HFF-Myc (cell line): ENCODE measurements around the gene PRPF39.
"Not testable (repeated sequence)": the region's sequence is repeated elsewhere in the genome, so short reads cannot be mapped to it uniquely, and the experiment has no call there.

Experiments
- DNase-seq: peaks from one replicate; pipeline ENCODE4 v3.0.0-alpha.2; 2011; ENCODE audit warnings: low read depth; ENCODE audit errors: extremely low read depth
- H3K4me3 ChIP-seq: replicated peaks from 2 replicates; pipeline ENCODE4 v1.5.1; 2011; ENCODE audit warnings: low read depth, mild to moderate bottlenecking, control low read depth, low read length
- TF ChIP-seq, protein P1 (sequence below): IDR thresholded peaks from 2 replicates; pipeline ENCODE4 v1.5.1; 2012; ENCODE audit warnings: mild to moderate bottlenecking, low read depth, low read length, control low read depth; ENCODE audit errors: missing control alignments

Gene PRPF39

DNA sequence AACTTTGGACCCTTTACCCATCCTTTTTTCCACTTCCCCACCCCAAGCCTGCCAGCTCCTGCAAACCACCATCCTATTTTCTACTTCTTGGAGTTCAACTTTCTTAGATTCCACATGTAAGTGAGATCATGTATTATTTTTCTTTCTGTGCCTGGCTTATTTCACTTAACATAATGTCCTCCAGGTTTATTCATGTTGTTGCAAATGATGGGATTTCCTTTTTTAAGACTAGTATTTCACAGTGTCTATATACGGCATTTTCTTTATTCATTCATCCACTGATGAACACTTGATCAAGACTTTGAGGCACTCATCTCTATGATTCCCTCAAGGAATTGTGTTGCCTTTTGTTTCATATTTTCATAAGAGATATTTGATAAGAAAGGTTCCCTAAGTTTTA lies 5.6 kb upstream of the PRPF39 start:
- DNase-seq: no peak
- TF ChIP-seq, protein P1, sequence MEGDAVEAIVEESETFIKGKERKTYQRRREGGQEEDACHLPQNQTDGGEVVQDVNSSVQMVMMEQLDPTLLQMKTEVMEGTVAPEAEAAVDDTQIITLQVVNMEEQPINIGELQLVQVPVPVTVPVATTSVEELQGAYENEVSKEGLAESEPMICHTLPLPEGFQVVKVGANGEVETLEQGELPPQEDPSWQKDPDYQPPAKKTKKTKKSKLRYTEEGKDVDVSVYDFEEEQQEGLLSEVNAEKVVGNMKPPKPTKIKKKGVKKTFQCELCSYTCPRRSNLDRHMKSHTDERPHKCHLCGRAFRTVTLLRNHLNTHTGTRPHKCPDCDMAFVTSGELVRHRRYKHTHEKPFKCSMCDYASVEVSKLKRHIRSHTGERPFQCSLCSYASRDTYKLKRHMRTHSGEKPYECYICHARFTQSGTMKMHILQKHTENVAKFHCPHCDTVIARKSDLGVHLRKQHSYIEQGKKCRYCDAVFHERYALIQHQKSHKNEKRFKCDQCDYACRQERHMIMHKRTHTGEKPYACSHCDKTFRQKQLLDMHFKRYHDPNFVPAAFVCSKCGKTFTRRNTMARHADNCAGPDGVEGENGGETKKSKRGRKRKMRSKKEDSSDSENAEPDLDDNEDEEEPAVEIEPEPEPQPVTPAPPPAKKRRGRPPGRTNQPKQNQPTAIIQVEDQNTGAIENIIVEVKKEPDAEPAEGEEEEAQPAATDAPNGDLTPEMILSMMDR: no peak

DNA sequence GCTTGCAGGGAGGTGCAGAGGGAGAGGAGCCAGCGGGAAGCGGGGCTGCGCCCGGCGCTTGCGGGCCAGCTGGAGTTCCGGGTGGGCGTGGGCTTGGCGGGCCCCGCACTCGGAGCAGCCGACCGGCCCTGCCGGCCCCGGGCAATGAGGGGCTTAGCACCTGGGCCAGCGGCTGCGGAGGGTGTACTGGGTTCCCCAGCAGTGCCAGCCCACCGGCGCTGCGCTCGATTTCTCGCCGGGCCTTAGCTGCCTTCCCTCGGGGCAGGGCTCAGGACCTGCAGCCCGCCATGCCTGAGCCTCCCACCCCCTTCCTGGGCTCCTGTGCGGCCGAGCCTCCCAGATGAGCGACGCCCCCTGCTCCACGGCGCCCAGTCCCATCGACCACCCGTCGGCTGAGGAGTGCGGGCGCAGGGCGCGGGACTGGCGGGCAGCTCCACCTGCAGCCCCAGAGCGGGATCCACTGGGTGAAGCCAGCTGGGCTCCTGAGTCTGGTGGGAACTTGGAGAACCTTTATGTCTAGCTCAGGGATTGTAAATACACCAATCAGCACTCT lies 3.4 kb upstream of the PRPF39 start:
- not testable (repeated sequence) for H3K4me3 ChIP-seq, DNase-seq

More for the DNA sequence above, 5.6 kb upstream of the PRPF39 start:
- H3K4me3 ChIP-seq: no peak overlapping the region

DNA sequence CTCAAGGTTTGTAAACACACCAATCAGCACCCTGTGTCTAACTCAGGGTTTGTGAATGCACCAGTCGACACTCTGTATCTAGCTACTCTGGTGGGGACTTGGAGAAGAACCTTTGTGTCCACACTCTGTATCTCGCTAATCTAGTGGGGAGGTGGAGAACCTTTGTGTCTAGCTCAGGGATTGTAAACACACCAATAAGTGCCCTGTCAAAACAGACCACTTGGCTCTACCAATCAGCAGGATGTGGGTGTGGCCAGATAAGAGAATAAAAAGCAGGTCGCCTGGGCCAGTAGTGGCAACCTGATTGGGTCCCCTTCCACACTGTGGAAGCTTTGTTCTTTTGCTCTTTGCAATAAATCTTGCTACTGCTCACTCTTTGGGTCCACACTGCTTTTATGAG lies 2.8 kb upstream of the PRPF39 start:
- not testable (repeated sequence) for DNase-seq

DNA sequence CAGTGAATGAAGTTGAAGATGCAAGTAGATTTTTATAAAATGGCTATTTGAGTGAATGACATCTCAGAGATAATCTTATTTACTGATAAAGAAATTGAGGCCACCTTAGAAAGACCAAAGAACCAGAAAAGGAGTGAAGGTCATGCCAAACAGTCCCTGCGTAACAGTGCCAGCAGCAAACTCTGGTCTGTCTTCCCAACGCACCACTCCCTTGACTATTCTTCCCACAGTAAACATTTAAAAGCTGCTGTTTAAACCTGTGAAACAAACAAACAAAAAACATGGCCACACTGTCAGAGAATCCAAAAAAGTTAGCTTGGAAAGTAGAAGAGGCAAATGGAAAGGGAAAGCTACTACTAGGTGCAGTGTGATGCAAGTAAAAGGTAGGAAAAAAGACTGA lies 1.5 kb upstream of the PRPF39 start:
- TF ChIP-seq, protein P1: no peak
- H3K4me3 ChIP-seq: no peak overlapping the region
- no peak for DNase-seq

More for the DNA sequence above, 2.8 kb upstream of the PRPF39 start:
- not testable (repeated sequence) for H3K4me3 ChIP-seq

DNA sequence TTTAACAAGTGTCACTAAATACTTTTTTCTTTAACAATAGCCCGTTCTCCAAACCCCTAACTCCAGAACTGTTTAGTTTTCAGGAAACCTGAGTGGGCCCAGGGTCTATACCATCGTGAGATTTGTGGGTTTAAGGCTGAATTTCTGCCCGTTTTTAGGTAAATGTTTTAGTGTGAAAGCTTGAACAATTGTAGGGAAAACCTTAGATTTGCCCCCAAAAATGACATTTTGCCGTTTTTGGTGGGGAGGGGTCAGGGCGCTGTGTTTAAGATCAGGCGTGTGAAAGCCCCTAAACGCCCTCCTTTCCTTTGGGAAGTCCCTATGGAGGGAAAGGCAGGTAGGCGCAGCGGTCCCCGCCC lies 320 bp upstream of the PRPF39 start:
- peak overlapping the region; percentile 79 for H3K4me3 ChIP-seq
- TF ChIP-seq, protein P1: no peak
- no peak for DNase-seq

DNA sequence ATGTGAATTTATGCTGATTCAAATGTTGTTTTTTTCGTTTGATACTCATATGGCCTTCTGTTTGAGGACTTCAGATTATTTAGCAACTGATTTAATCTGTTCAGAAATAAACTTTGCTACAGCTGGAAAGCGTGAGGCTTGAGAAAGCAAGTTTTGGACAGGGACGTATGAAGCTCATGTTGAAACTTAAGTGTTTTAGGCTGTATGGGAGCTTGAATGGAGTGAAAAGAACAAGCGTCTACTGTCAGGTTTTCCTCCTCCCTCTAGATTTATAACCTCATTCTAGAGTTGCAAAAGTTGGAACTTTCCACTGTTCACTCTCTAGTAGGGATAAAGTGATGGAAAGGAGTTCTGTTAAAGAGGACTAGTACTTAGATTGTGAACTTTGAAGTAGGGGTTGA lies 1.0 kb downstream of the PRPF39 start:
- TF ChIP-seq, protein P1: no peak
- no peak for DNase-seq
- peak overlapping the region; percentile 79 for H3K4me3 ChIP-seq

DNA sequence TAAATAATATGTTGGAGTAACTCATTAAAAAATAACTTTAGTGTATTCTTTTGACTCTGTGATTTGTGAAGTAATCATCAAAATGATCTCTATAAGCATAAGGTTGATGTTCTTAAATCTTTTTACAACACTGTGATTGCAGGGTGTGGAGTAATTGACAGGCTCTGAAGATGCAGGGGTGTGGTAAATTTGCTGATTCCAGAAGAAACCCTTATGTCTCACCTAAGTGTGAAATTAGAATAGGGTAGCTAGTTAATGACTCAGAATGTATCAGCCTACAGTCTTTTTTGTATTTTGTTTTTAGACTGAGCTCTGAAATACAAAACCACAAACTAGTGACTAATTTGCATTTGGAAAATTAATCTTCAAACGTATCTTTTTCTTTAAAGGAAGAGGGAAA lies 5.9 kb downstream of the PRPF39 start:
- DNase-seq: no peak
- TF ChIP-seq, protein P1: no peak
- no peak overlapping the region for H3K4me3 ChIP-seq

DNA sequence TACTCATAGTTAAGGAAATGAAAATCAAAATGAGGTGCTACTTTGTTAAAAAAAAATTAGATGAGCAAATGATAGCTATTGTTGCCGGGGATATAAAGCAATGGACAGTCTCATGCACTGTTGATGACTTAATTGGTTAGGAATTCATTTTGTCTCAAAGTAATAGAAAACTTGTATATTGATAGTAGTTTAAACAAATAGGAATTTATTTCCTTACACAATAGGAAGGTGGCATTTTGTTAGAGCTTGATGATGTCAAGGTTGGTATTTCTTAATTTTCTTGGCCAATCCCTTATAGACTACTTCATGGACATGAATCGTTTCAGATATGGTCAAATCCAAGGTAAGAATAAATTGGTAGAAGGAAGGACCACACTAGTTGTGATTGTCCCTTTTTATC lies 7.8 kb downstream of the PRPF39 start:
- no peak for DNase-seq
- no peak overlapping the region for H3K4me3 ChIP-seq

More for the DNA sequence above, 7.8 kb downstream of the PRPF39 start:
- TF ChIP-seq, protein P1: no peak
